Measurements from ENCODE around the gene RPP21. TPM values are rescaled to one million over a fixed set of nuclear protein-coding genes. Genes with fewer than 3 reads are reported as not detected.

RPP21 gene
- total RNA-seq, 1 experiment from 2014 or later = 64.0 TPM

GRCh38 chr6:30323806-30324205 is 21.1 kb upstream of the RPP21 start:
- no peak for TF ChIP-seq CTCF (conservative IDR thresholded peaks at IDR 0.05)
- H3K23ac ChIP-seq (ENCODE audit: insufficient read length, low read depth, low read length) = no peak overlapping the region
- no peak overlapping the region for H4K5ac ChIP-seq (ENCODE audit: insufficient read length, low read depth, low read length)
- H2BK5ac ChIP-seq (ENCODE audit: insufficient read length, low read length) = no peak overlapping the region
- H3K4ac ChIP-seq (ENCODE audit: low read depth, low read length) = no peak overlapping the region
- no peak overlapping the region for H2AK5ac ChIP-seq (ENCODE audit: insufficient read length, low read length)
- no peaks in the 10 kb centered on the region for H3K27me3 Mint-ChIP-seq (ENCODE audit: low read depth)
- no peak overlapping the region for H2BK12ac ChIP-seq (ENCODE audit: insufficient read length, low read depth, low read length)
- H3K56ac ChIP-seq (ENCODE audit: insufficient read length, low read depth, low read length) = no peak overlapping the region
- H3K36me3 Mint-ChIP-seq (ENCODE audit: insufficient read depth in 1 of 3, low read depth in 3 of 3) = peaks cover 5 to 17% (median 14%) of the 10 kb centered on the region in 3 experiments; a peak in 6 of 7 replicates
- peaks cover 14% of the 10 kb centered on the region for H3K23me2 ChIP-seq (ENCODE audit: insufficient read length, low read depth, low read length, poor library complexity, severe bottlenecking)
- peaks cover 37% of the 10 kb centered on the region; the same call in 1 of the 2 replicates for H3K79me2 ChIP-seq (ENCODE audit: insufficient read depth, low read length)
- H3K4me1 ChIP-seq (ENCODE audit: insufficient read depth, low read length) = peaks cover 8% of the 10 kb centered on the region; the same call in 1 of the 2 replicates
- no peak overlapping the region for H2AFZ ChIP-seq (ENCODE audit: low read length)
- H3K14ac ChIP-seq (ENCODE audit: insufficient read depth, low read length) = no peak overlapping the region
- H3K4me2 ChIP-seq (ENCODE audit: insufficient read depth, insufficient read length, low read length) = no peak overlapping the region
- no peaks in the 10 kb centered on the region for H3K79me1 ChIP-seq (ENCODE audit: insufficient read depth, low read depth, low read length, poor library complexity, severe bottlenecking)
- H3K27ac ChIP-seq (ENCODE audit: insufficient read length, low read depth, low read length) = no peak overlapping the region
- H3K18ac ChIP-seq (ENCODE audit: insufficient read length, low read depth, low read length) = no peak overlapping the region
- no peak overlapping the region for H2BK20ac ChIP-seq (ENCODE audit: low read depth, low read length, poor library complexity, severe bottlenecking)
- peak overlapping the region in 1 of 2 experiments; percentile 92; a peak in 1 of 5 replicates for H3K4me3 Mint-ChIP-seq
- no peaks in the 10 kb centered on the region for H4K20me1 ChIP-seq (ENCODE audit: control insufficient read depth, insufficient read depth, insufficient read length)
- DNase-seq = no peak
- no peaks in the 10 kb centered on the region for H3K27me3 ChIP-seq (ENCODE audit: insufficient read depth, low read length)
- H3K9ac ChIP-seq (ENCODE audit: extremely low read depth, insufficient read length, low read length) = no peak overlapping the region
- no peak overlapping the region; a peak in 1 of 7 replicates for H3K27ac Mint-ChIP-seq
- H2BK120ac ChIP-seq (ENCODE audit: low read depth, low read length, poor library complexity, severe bottlenecking) = no peak overlapping the region
- peaks cover 64 to 71% of the 10 kb centered on the region in 2 experiments for H3K4me1 Mint-ChIP-seq
- WGBS (ENCODE audit: extremely low coverage, insufficient read length, low lambda C conversion rate) = no CpG with 5 or more reads among the region's 1 CpG
- no peak overlapping the region for H4K8ac ChIP-seq (replicated peaks; ENCODE audit: insufficient read length, low read depth, low read length)
- no peaks in the 10 kb centered on the region for H3K9me3 Mint-ChIP-seq
- no peak overlapping the region for H4K91ac ChIP-seq (ENCODE audit: insufficient read length, low read depth, low read length)
- no peak overlapping the region for H2BK15ac ChIP-seq (ENCODE audit: low read depth, low read length)
- no peaks in the 10 kb centered on the region for H3K9me3 ChIP-seq (ENCODE audit: control insufficient read depth, low read depth, low read length)
- H3T11ph ChIP-seq (ENCODE audit: low read length) = no peak overlapping the region
